Type B pancreatic cell (in vitro differentiated cells): ENCODE data around the gene IGF2BP2. TPM values are rescaled to one million over a fixed set of nuclear protein-coding genes. Genes with fewer than 3 reads are reported as not detected.
"Not testable (repeated sequence)": the region's sequence is repeated elsewhere in the genome, so short reads cannot be mapped to it uniquely, and the experiment has no call there.

ENCODE experiments used
- DNase-seq: peaks from one replicate; pipeline ENCODE4 v3.0.0; 2021; ENCODE audit warnings: mixed read lengths; ENCODE audit not compliant: unreplicated experiment; ENCODE audit errors: extremely low spot score
- H3K27ac Mint-ChIP-seq: 2 replicates; pipeline ENCODE4 v1.8.0; 2021; ENCODE audit warnings: mild to moderate bottlenecking, mixed read lengths
- H3K27me3 Mint-ChIP-seq: 2 replicates; pipeline ENCODE4 v1.8.0; 2021; ENCODE audit warnings: mixed read lengths
- H3K36me3 Mint-ChIP-seq: 2 replicates; pipeline ENCODE4 v1.8.0; 2021; ENCODE audit warnings: mixed read lengths
- H3K4me1 Mint-ChIP-seq: one replicate; pipeline ENCODE4 v1.8.0; 2021; ENCODE audit warnings: mixed read lengths; ENCODE audit not compliant: unreplicated experiment
- H3K4me3 Mint-ChIP-seq: 2 replicates; pipeline ENCODE4 v1.8.0; 2021; ENCODE audit warnings: mild to moderate bottlenecking, mixed read lengths
- H3K9me3 Mint-ChIP-seq: 2 replicates; pipeline ENCODE4 v1.8.0; 2021; ENCODE audit warnings: mixed read lengths
- total RNA-seq: library from RNA; stranded (reverse); gene quantifications from 2 replicates; pipeline ENCODE4 v1.2.1, GENCODE V29; 2021; ENCODE audit warnings: low replicate concordance
- TF ChIP-seq, protein P1 (sequence below): fragments of 200-600 bp; sonication (generic); conservative IDR thresholded peaks from 2 replicates; pipeline ENCODE4 v1.5.0; 2021; ENCODE audit warnings: antibody characterized with exemption, mild to moderate bottlenecking

IGF2BP2 gene
- total RNA-seq, 1 donor from 2014 or later: 140 TPM

DNA sequence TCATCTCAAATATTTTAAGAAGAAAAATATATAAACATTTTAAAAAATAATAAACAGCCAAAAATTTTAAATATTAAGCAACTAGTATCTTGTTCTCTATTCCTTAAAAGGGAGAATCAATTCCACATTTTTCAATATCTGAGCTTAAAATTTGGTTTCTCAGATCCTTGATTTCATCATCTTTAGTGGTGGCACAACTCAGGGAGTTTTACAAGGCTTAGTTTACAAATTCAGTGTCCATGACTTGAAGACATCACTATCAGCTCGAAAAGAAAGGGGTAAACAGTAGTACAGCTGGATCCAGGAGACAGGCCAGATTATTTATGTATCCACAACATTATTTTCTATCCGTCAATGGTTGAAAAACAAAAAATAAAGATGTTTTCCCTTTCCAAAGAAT lies 11.6 kb downstream of the IGF2BP2 start:
- DNase-seq: no peak
- Mint-ChIP-seq H3K4me3 (no peak overlapping the region), H3K27me3 (no peaks in the 10 kb centered on the region), H3K36me3 (peaks cover 6% of the 10 kb centered on the region), H3K9me3 (no peaks in the 10 kb centered on the region), H3K27ac (no peak overlapping the region), H3K4me1 (peaks cover 53% of the 10 kb centered on the region)
- TF ChIP-seq, protein P1, sequence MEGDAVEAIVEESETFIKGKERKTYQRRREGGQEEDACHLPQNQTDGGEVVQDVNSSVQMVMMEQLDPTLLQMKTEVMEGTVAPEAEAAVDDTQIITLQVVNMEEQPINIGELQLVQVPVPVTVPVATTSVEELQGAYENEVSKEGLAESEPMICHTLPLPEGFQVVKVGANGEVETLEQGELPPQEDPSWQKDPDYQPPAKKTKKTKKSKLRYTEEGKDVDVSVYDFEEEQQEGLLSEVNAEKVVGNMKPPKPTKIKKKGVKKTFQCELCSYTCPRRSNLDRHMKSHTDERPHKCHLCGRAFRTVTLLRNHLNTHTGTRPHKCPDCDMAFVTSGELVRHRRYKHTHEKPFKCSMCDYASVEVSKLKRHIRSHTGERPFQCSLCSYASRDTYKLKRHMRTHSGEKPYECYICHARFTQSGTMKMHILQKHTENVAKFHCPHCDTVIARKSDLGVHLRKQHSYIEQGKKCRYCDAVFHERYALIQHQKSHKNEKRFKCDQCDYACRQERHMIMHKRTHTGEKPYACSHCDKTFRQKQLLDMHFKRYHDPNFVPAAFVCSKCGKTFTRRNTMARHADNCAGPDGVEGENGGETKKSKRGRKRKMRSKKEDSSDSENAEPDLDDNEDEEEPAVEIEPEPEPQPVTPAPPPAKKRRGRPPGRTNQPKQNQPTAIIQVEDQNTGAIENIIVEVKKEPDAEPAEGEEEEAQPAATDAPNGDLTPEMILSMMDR: no peak

DNA sequence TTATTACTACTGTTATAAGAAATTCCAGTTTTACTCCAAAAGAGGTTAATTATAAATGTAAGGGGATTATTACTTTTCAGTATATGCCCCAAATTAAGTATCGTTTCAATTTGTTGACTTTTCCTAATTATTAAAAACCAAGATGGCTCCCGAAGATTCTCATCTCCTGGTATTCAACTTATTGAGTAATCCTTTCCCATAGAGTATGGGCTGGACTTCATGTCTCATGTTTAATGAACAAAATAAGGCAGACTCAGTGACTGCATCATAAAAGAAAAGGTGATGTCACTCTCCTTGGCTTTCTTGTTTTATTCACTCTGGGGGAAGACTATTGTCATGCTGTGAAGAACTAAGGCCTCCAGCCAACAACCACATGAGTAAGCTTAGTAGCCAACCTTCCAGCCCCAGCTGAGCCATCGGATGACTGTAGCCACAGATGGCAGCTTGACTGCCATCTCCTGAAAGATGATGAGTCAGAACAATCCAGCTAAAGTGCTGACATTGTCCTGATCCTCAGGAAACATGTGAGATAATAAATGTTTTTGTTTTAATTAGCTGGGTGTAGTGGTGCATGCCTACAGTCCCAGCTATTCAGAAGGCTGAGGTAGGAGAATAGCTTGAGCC lies 17.3 kb downstream of the IGF2BP2 start:
- peak overlapping the region; percentile 68 for H3K27ac Mint-ChIP-seq
- no peaks in the 10 kb centered on the region for H3K27me3 Mint-ChIP-seq
- H3K4me3 Mint-ChIP-seq: no peak overlapping the region
- peaks cover 23% of the 10 kb centered on the region for H3K4me1 Mint-ChIP-seq
- TF ChIP-seq, protein P1: no peak
- H3K9me3 Mint-ChIP-seq: peaks cover 4% of the 10 kb centered on the region
- no peak for DNase-seq
- peaks cover 11% of the 10 kb centered on the region for H3K36me3 Mint-ChIP-seq

DNA sequence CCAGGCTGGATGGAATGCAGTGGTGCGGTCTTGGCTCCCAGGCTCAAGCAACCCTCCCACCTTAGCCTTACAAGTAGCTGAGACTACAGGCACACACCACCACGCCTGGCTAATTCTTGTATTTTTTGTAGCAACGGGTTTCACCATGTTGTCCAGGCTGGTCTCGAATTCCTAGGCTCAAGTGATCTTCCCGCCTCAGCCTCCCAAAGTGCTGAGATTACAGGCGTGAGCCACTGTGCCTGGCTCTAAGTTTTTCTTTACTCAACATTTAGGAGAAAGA lies 26.1 kb downstream of the IGF2BP2 start:
- H3K4me1 Mint-ChIP-seq: peaks cover 23% of the 10 kb centered on the region
- peak overlapping the region; percentile 85 for H3K27ac Mint-ChIP-seq
- peaks cover 19% of the 10 kb centered on the region for H3K36me3 Mint-ChIP-seq
- DNase-seq, H3K27me3 Mint-ChIP-seq, H3K4me3 Mint-ChIP-seq, H3K9me3 Mint-ChIP-seq: not testable (repeated sequence)

DNA sequence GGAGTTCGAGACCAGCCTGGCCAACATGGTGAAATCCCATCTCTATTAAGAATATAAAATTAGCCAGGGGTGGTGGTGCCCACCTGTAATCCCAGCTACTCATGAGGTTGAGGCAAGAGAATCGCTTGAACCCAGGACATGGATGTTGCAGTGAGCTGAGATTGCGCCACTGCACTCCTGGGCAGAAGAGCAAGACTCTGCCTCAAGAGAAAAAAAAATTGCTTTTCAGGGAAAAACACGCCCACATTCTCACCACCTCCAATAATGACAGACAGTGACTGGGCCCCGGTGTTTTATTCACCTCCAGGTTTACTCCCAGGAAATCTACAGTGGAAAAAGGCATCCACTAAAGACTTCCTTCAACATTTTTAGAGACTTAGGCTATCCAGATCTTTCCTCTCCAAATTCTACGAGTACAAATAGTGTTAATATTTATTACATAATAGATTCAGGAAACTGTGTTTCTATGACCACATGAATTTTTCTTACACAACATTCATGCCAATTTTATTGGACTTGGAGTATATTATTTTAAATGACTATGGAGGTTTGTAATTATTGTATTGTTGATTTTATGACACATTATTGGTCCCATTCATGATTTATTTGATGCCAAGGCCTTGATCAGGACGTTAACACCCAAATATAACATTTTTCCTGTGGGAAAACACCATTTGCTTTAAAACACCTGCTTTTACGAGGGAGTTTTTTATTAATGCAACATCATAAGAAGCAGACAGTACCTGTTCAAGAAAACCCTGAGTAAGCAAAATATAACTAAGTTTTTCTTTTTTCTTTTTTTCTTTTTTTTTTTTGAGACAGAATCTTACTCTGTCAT lies 26.6 kb downstream of the IGF2BP2 start:
- no peak overlapping the region for H3K4me3 Mint-ChIP-seq

DNA sequence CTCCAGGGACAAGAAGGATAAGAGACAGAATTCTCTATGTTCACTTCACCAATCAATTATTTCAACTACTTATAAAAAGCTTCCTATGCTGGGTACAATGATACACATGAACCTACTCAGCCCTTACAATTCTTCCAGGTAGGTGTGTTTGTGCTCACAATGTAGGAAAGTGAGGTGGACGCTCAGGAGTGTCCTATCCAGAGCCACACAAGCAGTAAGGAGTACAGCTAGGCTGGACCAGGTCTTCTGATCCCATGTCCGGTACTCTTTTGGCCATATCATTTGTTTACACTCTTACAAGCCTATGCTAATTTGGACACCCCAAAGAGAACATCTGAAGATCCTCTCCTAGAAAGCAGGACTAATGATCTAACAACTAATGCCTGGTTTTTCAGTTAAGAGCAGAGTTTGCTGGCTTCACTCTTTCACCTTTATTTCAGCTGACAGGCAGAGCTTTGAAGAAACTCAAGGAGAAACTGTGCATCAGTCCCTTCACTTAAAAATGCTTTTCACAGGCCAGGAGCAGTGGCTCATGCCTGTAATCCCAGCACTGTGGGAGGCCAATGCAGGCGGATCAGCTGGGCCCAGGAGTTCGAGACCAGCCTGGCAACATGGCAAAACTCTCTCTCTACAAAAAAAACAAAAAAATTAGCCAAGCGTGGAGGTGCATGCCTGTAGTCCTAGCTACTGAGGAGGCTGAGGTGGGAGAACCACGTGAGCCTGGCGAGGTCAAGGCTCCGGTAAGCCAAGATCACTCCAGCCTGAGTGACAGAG lies 27.5 kb downstream of the IGF2BP2 start:
- Mint-ChIP-seq H3K9me3 (no peaks in the 10 kb centered on the region), H3K27me3 (no peaks in the 10 kb centered on the region), H3K27ac (peak overlapping the region; percentile 91), H3K4me3 (peak overlapping the region; percentile 10), H3K36me3 (peaks cover 23% of the 10 kb centered on the region), H3K4me1 (peaks cover 32% of the 10 kb centered on the region)
- DNase-seq: no peak
- TF ChIP-seq, protein P1: no peak

More for the DNA sequence above, 26.6 kb downstream of the IGF2BP2 start:
- Mint-ChIP-seq H3K9me3 (no peaks in the 10 kb centered on the region), H3K27me3 (no peaks in the 10 kb centered on the region), H3K36me3 (peaks cover 19% of the 10 kb centered on the region), H3K27ac (peak overlapping the region; percentile 85), H3K4me1 (peaks cover 28% of the 10 kb centered on the region)
- no peak for DNase-seq
- TF ChIP-seq, protein P1: no peak
